ENCODE results near the gene SPRN.

DNA sequence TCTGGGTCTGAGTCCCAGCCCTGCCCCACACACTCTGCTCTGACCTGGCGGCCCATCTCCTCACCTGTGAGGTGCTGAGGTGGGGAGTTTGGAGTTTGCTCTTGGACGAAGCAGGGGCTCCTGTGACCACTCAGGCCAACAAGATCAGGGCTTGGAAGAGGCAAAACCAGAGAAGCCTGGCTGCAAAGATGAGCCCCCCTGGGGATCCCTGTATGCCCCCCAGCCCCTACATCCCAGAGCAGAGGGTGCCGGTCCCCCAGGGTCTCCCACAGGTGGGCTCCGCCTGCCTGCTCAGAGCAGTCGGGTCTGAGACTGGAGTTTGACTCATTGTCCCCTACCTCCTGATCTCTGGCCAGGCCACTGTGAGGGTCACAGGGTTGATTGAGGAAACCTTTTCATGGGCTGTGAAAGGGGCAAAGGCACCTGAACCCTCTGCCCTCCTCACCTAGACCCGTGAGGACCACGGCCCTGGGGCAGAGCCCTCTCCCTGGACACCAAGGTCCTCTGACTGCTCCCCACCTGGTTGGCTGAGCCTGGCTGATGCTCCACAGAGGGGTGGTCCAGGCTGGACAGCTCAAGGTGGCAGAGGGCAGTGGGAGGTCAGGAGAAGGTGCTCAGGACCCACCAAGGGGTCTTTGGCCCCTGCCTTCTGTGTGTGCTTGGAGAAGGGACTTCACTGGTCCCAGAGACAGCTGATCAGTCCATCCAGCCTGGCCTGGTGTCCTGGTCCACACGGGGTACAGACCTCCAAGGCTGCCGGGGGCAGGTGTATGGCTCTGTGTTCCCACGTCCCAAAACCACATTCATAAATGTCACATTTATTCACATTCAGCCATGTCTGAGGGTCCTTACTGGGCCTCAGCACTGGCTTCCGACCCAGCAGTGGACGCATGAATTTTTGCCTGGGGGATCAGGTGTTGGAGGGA, 20.2 kb upstream of the SPRN start:
- TF ChIP-seq, protein P1, sequence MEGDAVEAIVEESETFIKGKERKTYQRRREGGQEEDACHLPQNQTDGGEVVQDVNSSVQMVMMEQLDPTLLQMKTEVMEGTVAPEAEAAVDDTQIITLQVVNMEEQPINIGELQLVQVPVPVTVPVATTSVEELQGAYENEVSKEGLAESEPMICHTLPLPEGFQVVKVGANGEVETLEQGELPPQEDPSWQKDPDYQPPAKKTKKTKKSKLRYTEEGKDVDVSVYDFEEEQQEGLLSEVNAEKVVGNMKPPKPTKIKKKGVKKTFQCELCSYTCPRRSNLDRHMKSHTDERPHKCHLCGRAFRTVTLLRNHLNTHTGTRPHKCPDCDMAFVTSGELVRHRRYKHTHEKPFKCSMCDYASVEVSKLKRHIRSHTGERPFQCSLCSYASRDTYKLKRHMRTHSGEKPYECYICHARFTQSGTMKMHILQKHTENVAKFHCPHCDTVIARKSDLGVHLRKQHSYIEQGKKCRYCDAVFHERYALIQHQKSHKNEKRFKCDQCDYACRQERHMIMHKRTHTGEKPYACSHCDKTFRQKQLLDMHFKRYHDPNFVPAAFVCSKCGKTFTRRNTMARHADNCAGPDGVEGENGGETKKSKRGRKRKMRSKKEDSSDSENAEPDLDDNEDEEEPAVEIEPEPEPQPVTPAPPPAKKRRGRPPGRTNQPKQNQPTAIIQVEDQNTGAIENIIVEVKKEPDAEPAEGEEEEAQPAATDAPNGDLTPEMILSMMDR (IDR thresholded peaks at IDR 0.05; ENCODE audit: insufficient read depth, low read depth, low read length), result no peak
- no peak for TF ChIP-seq EZH2 (IDR thresholded peaks at IDR 0.05; ENCODE audit: insufficient read depth, low read length)

Measured in astrocyte (in vitro differentiated cells and primary cell).